GM18526 (cell line): ENCODE data around the gene GPER1.

ENCODE experiments used
- POLR2A ChIP-seq: IDR thresholded peaks from 3 replicates; pipeline ENCODE4 v1.6.1; 2011; ENCODE audit not compliant: insufficient read length; ENCODE audit errors: extremely low read depth

Gene GPER1

GRCh38 chr7:1100386-1100785 lies 12.5 kb downstream of the GPER1 start:
- TF ChIP-seq POLR2A: no peak

GRCh38 chr7:1100834-1101562 lies 13.1 kb downstream of the GPER1 start:
- no peak for TF ChIP-seq POLR2A

GRCh38 chr7:1101563-1102431 lies 13.9 kb downstream of the GPER1 start:
- no peak for TF ChIP-seq POLR2A

GRCh38 chr7:1103009-1103788 lies 15.3 kb downstream of the GPER1 start:
- no peak for TF ChIP-seq POLR2A

GRCh38 chr7:1103789-1104515 lies 16.0 kb downstream of the GPER1 start:
- peak; percentile 46 for TF ChIP-seq POLR2A

- no peak for TF ChIP-seq POLR2A
Measured at GRCh38 chr7:1104516-1105179, 16.7 kb downstream of the GPER1 start.

GRCh38 chr7:1105189-1105588 lies 17.3 kb downstream of the GPER1 start:
- no peak for TF ChIP-seq POLR2A

- TF ChIP-seq POLR2A: no peak
Measured at GRCh38 chr7:1106063-1106792, 18.3 kb downstream of the GPER1 start.

- no peak for TF ChIP-seq POLR2A
Measured at GRCh38 chr7:1106793-1107421, 19.0 kb downstream of the GPER1 start.

GRCh38 chr7:1108264-1108920 lies 20.5 kb downstream of the GPER1 start:
- no peak for TF ChIP-seq POLR2A

GRCh38 chr7:1109581-1110310 lies 21.8 kb downstream of the GPER1 start:
- TF ChIP-seq POLR2A: no peak

- TF ChIP-seq POLR2A: no peak
Measured at GRCh38 chr7:1110358-1110757, 22.4 kb downstream of the GPER1 start.
